ENCODE measurements around the gene TFF3. TPM values are rescaled to one million over a fixed set of nuclear protein-coding genes. Genes with fewer than 3 reads are reported as not detected.

The TFF3 gene
- total and polyA plus RNA-seq, 2 of the 4 experiments (the other 2 are of a cell fraction) = not detected

DNA sequence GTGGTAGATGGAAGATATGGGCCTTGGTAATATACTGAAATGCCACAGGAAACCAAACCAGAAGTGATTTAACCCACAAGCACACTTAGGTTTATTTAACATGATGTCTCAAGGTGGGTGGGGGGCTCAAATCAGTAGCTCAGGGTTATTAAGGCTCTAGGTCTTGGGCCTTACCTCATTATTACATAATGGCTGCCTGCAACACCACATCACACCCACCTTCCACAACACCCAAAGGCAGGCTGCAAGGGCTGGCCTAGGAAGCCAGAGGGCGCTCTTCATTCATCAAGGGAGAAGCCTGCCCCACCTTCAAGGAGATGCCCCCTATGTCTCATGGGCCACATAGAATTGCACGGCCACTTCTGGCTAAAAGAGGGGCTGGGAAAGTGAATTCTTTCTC, 45.1 kb upstream of the TFF3 start:
- CTCF ChIA-PET = no interaction called here
- H3K4me3 ChIP-seq (ENCODE audit: insufficient read depth, low read depth, low read length) = no peak overlapping the region
- H2BK120ac ChIP-seq (ENCODE audit: low read depth, low read length) = no peak overlapping the region
- no CpG with 5 or more reads among the region's 2 CpGs for WGBS, 2 experiments (ENCODE audit: extremely low coverage in 2 of 2, insufficient read length in 1 of 2)
- no peak overlapping the region for H2BK15ac ChIP-seq (ENCODE audit: low read depth, low read length)
- H3K27ac ChIP-seq (ENCODE audit: insufficient read depth, low read length) = no peak overlapping the region
- H3K9me3 ChIP-seq (ENCODE audit: control insufficient read depth, insufficient read depth, low read length) = no peaks in the 10 kb centered on the region
- H4K8ac ChIP-seq (ENCODE audit: low read depth in 2 of 2, low read length in 2 of 2) = no peak overlapping the region
- H3K56ac ChIP-seq (ENCODE audit: extremely low read depth, insufficient read depth, low read length) = no peak overlapping the region
- TF ChIP-seq MAFK (IDR thresholded peaks at IDR 0.05; ENCODE audit: low read depth, low read length) (no peak), MAZ (IDR thresholded peaks at IDR 0.05; ENCODE audit: borderline replicate concordance, low read depth, low read length) (no peak), NFE2L2 (IDR thresholded peaks at IDR 0.05; ENCODE audit: low read depth, low read length) (no peak), CHD1 (IDR thresholded peaks at IDR 0.05; ENCODE audit: low read depth, low read length) (no peak), SMC3 (IDR thresholded peaks at IDR 0.05; ENCODE audit: low read depth, low read length) (no peak), RAD21 (IDR thresholded peaks at IDR 0.05; ENCODE audit: low read length) (no peak), RFX5 (IDR thresholded peaks at IDR 0.05; ENCODE audit: low read depth, low read length) (no peak), FOS (IDR thresholded peaks at IDR 0.05; ENCODE audit: low read depth, low read length) (no peak), RCOR1 (IDR thresholded peaks at IDR 0.05; ENCODE audit: insufficient replicate concordance, low read length) (no peak), POLR2A (IDR thresholded peaks at IDR 0.05; ENCODE audit: low read depth, low read length) (no peak), CEBPB (IDR thresholded peaks at IDR 0.05; ENCODE audit: low read depth, low read length) (no peak), MXI1 (IDR thresholded peaks at IDR 0.05; ENCODE audit: borderline replicate concordance, low read depth, low read length) (no peak), BHLHE40 (IDR thresholded peaks at IDR 0.05; ENCODE audit: low read depth, low read length) (no peak)
- TF ChIP-seq, protein P1, sequence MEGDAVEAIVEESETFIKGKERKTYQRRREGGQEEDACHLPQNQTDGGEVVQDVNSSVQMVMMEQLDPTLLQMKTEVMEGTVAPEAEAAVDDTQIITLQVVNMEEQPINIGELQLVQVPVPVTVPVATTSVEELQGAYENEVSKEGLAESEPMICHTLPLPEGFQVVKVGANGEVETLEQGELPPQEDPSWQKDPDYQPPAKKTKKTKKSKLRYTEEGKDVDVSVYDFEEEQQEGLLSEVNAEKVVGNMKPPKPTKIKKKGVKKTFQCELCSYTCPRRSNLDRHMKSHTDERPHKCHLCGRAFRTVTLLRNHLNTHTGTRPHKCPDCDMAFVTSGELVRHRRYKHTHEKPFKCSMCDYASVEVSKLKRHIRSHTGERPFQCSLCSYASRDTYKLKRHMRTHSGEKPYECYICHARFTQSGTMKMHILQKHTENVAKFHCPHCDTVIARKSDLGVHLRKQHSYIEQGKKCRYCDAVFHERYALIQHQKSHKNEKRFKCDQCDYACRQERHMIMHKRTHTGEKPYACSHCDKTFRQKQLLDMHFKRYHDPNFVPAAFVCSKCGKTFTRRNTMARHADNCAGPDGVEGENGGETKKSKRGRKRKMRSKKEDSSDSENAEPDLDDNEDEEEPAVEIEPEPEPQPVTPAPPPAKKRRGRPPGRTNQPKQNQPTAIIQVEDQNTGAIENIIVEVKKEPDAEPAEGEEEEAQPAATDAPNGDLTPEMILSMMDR (conservative IDR thresholded peaks at IDR 0.05; ENCODE audit: low read depth, low read length) = no peak
- TF ChIP-seq, protein P2, sequence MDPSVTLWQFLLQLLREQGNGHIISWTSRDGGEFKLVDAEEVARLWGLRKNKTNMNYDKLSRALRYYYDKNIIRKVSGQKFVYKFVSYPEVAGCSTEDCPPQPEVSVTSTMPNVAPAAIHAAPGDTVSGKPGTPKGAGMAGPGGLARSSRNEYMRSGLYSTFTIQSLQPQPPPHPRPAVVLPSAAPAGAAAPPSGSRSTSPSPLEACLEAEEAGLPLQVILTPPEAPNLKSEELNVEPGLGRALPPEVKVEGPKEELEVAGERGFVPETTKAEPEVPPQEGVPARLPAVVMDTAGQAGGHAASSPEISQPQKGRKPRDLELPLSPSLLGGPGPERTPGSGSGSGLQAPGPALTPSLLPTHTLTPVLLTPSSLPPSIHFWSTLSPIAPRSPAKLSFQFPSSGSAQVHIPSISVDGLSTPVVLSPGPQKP (IDR thresholded peaks at IDR 0.05; ENCODE audit: borderline replicate concordance, low read depth, low read length) = no peak
- TF ChIP-seq, protein P3, sequence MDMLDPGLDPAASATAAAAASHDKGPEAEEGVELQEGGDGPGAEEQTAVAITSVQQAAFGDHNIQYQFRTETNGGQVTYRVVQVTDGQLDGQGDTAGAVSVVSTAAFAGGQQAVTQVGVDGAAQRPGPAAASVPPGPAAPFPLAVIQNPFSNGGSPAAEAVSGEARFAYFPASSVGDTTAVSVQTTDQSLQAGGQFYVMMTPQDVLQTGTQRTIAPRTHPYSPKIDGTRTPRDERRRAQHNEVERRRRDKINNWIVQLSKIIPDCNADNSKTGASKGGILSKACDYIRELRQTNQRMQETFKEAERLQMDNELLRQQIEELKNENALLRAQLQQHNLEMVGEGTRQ (IDR thresholded peaks at IDR 0.05; ENCODE audit: low read depth, low read length) = no peak
- H3K27me3 ChIP-seq (ENCODE audit: control insufficient read depth, insufficient read depth, low read length) = peaks cover 21% of the 10 kb centered on the region
- dilution Hi-C loops (cut with HindIII; ENCODE audit: low sequenced_read_pairs, unreplicated experiment) (no loop called here), intact Hi-C loops (cut with micrococcal nuclease) (no loop called here), in situ Hi-C loops (cut with MboI; ENCODE audit: low sequenced_read_pairs) (no loop called here)
- H4K91ac ChIP-seq (ENCODE audit: insufficient read depth, low read depth, low read length) = no peak overlapping the region
- H3K79me1 ChIP-seq (ENCODE audit: low read depth in 1 of 2, low read length in 2 of 2) = no peaks in the 10 kb centered on the region
- H2AFZ ChIP-seq (replicated peaks; ENCODE audit: low read length, poor library complexity) = peak overlapping the region; percentile 23
- POLR2A ChIA-PET (ENCODE audit: unreplicated experiment) = no interaction called here
- H4K5ac ChIP-seq (ENCODE audit: low read depth, low read length) = no peak overlapping the region
- no TSS peak for BruUV-seq (replicated peaks)
- no peak overlapping the region for H2AK9ac ChIP-seq (replicated peaks; ENCODE audit: low read depth, low read length, poor library complexity)
- no peak overlapping the region for H2AK5ac ChIP-seq (ENCODE audit: low read depth, low read length)
- H3K14ac ChIP-seq (replicated peaks; ENCODE audit: low read depth, low read length) = no peak overlapping the region
- no peaks in the 10 kb centered on the region for H4K20me1 ChIP-seq (ENCODE audit: insufficient read depth, low read length)
- DNase-seq (no peak), ATAC-seq (ENCODE audit: low read depth) (no peak)
- H3K23ac ChIP-seq (ENCODE audit: low read depth, low read length) = no peak overlapping the region
- no peak overlapping the region for H3K4me2 ChIP-seq (ENCODE audit: low read depth, low read length)
- H2BK20ac ChIP-seq (ENCODE audit: low read depth, low read length) = no peak overlapping the region
- H3K36me3 ChIP-seq (ENCODE audit: control insufficient read depth, insufficient read depth, low read length) = no peaks in the 10 kb centered on the region
- no peak overlapping the region for H3K4ac ChIP-seq (ENCODE audit: low read depth, low read length)
- no peak overlapping the region for H3K9ac ChIP-seq (ENCODE audit: low read depth, low read length)
- no peaks in the 10 kb centered on the region for H3K9me1 ChIP-seq (ENCODE audit: insufficient read depth, low read length)
- no peak overlapping the region for H3K18ac ChIP-seq (ENCODE audit: low read depth, low read length)
- H3K4me1 ChIP-seq (ENCODE audit: control insufficient read depth, insufficient read depth, low read length) = no peaks in the 10 kb centered on the region
- no peak overlapping the region for H2BK5ac ChIP-seq (ENCODE audit: low read depth, low read length, poor library complexity, severe bottlenecking)
